ENCODE measurements around the gene SH3D19. TPM values are rescaled to one million over a fixed set of nuclear protein-coding genes. Genes with fewer than 3 reads are reported as not detected.

SH3D19 gene
- total RNA-seq, 2 experiments from 2014 or later = not detected

- Histone ChIP-seq H3K9me3 (ENCODE audit: low read length) (no peaks in the 10 kb centered on the region), H3K4me3 (ENCODE audit: low read depth, low read length, poor library complexity, severe bottlenecking) (no peak overlapping the region), H2AFZ (ENCODE audit: low read length) (no peak overlapping the region), H3K4me1 (ENCODE audit: insufficient read depth, low read length, poor library complexity, severe bottlenecking) (no peaks in the 10 kb centered on the region), H3K27ac (ENCODE audit: low read depth, low read length, poor library complexity, severe bottlenecking) (no peak overlapping the region), H3K4me2 (ENCODE audit: low read length) (no peak overlapping the region), H3K36me3 (ENCODE audit: insufficient read depth, low read length) (no peaks in the 10 kb centered on the region), H3K9me2 (ENCODE audit: insufficient read depth, low read length) (no peaks in the 10 kb centered on the region), H3K79me2 (ENCODE audit: insufficient read depth, low read depth, low read length) (no peaks in the 10 kb centered on the region), H4K20me1 (ENCODE audit: insufficient read depth, low read length) (no peaks in the 10 kb centered on the region)
- intact Hi-C loops (cut with micrococcal nuclease; ENCODE audit: unreplicated experiment) = no loop called here
- BruUV-seq (replicated peaks) = no TSS peak
- DNase-seq (ENCODE audit: low spot score) = no peak
- TF ChIP-seq EZH2phosphoT487 (IDR thresholded peaks at IDR 0.05; ENCODE audit: borderline replicate concordance, low read depth, low read length) (no peak), CTCF (conservative IDR thresholded peaks at IDR 0.05; ENCODE audit: low read length) (no peak)
- ChIA-PET POLR2A (interaction anchor here (0.7 kb wide), 1 partner anchor 506 kb away, joined by 3 read pairs; no protein-coding TSS in a partner anchor), CTCF (ENCODE audit: unreplicated experiment) (no interaction called here)
Measured at GRCh38 chr4:151206241-151207005, 119.0 kb downstream of the SH3D19 start.

- Histone ChIP-seq H3K4me3 (ENCODE audit: low read depth, low read length, poor library complexity, severe bottlenecking) (no peak overlapping the region), H3K4me1 (ENCODE audit: insufficient read depth, low read length, poor library complexity, severe bottlenecking) (no peaks in the 10 kb centered on the region), H2AFZ (ENCODE audit: low read length) (no peak overlapping the region), H3K4me2 (ENCODE audit: low read length) (no peak overlapping the region), H3K27ac (ENCODE audit: low read depth, low read length, poor library complexity, severe bottlenecking) (no peak overlapping the region), H3K9me3 (ENCODE audit: low read length) (no peaks in the 10 kb centered on the region), H3K79me2 (ENCODE audit: insufficient read depth, low read depth, low read length) (no peaks in the 10 kb centered on the region), H3K9me2 (ENCODE audit: insufficient read depth, low read length) (no peaks in the 10 kb centered on the region), H4K20me1 (ENCODE audit: insufficient read depth, low read length) (no peaks in the 10 kb centered on the region), H3K36me3 (ENCODE audit: insufficient read depth, low read length) (no peaks in the 10 kb centered on the region)
- ChIA-PET POLR2A (interaction anchor here (0.7 kb wide), 1 partner anchor 21 kb away, joined by 3 read pairs; no protein-coding TSS in a partner anchor), CTCF (ENCODE audit: unreplicated experiment) (no interaction called here)
- intact Hi-C loops (cut with micrococcal nuclease; ENCODE audit: unreplicated experiment) = no loop called here
- no peak for DNase-seq (ENCODE audit: low spot score)
- TF ChIP-seq CTCF (conservative IDR thresholded peaks at IDR 0.05; ENCODE audit: low read length) (no peak), EZH2phosphoT487 (IDR thresholded peaks at IDR 0.05; ENCODE audit: borderline replicate concordance, low read depth, low read length) (no peak)
- BruUV-seq (replicated peaks) = no TSS peak
Measured at GRCh38 chr4:151205722-151206121, 119.7 kb downstream of the SH3D19 start.

GRCh38 chr4:151204925-151205524 lies 120.4 kb downstream of the SH3D19 start:
- intact Hi-C loops (cut with micrococcal nuclease; ENCODE audit: unreplicated experiment) = no loop called here
- TF ChIP-seq EZH2phosphoT487 (IDR thresholded peaks at IDR 0.05; ENCODE audit: borderline replicate concordance, low read depth, low read length) (no peak), CTCF (conservative IDR thresholded peaks at IDR 0.05; ENCODE audit: low read length) (no peak)
- Histone ChIP-seq H3K36me3 (ENCODE audit: insufficient read depth, low read length) (no peaks in the 10 kb centered on the region), H3K27ac (ENCODE audit: low read depth, low read length, poor library complexity, severe bottlenecking) (no peak overlapping the region), H4K20me1 (ENCODE audit: insufficient read depth, low read length) (no peaks in the 10 kb centered on the region), H3K9me3 (ENCODE audit: low read length) (no peaks in the 10 kb centered on the region), H3K79me2 (ENCODE audit: insufficient read depth, low read depth, low read length) (no peaks in the 10 kb centered on the region), H3K4me2 (ENCODE audit: low read length) (no peak overlapping the region), H3K4me1 (ENCODE audit: insufficient read depth, low read length, poor library complexity, severe bottlenecking) (no peaks in the 10 kb centered on the region), H3K4me3 (ENCODE audit: low read depth, low read length, poor library complexity, severe bottlenecking) (no peak overlapping the region), H3K9me2 (ENCODE audit: insufficient read depth, low read length) (no peaks in the 10 kb centered on the region), H2AFZ (ENCODE audit: low read length) (no peak overlapping the region)
- POLR2A ChIA-PET = interaction anchor here (0.7 kb wide), 1 partner anchor 20 kb away, joined by 3 read pairs; no protein-coding TSS in a partner anchor
- no peak for DNase-seq (ENCODE audit: low spot score)
- CTCF ChIA-PET (ENCODE audit: unreplicated experiment) = no interaction called here
- BruUV-seq (replicated peaks) = no TSS peak

Measured in OCI-LY7 (cell line).